T-helper 2 cell treated with Interferon-gamma antibody and Interleukin-4, amounts not matched to agents 5 μg/mL and 100 μg/mL, for 36 hours (primary cell): ENCODE measurements around the gene SYT17.

Experiments
- DNase-seq: peaks from one replicate; pipeline ENCODE4 v3.0.0; 2021; ENCODE audit warnings: low spot score
- H3K27ac Mint-ChIP-seq: one replicate; pipeline ENCODE4 v1.8.0; 2021; ENCODE audit warnings: mild to moderate bottlenecking, mixed read lengths
- H3K27me3 Mint-ChIP-seq: one replicate; pipeline ENCODE4 v1.8.0; 2021; ENCODE audit warnings: low read depth, mixed read lengths
- H3K36me3 Mint-ChIP-seq: one replicate; pipeline ENCODE4 v1.8.0; 2021; ENCODE audit warnings: low read depth, mixed read lengths
- H3K4me1 Mint-ChIP-seq: one replicate; pipeline ENCODE4 v1.8.0; 2021; ENCODE audit warnings: low read depth, mixed read lengths
- H3K4me3 Mint-ChIP-seq: one replicate; pipeline ENCODE4 v1.8.0; 2022; ENCODE audit warnings: mild to moderate bottlenecking, moderate library complexity, mixed read lengths
- H3K9me3 Mint-ChIP-seq: one replicate; pipeline ENCODE4 v1.8.0; 2021; ENCODE audit warnings: mixed read lengths

The SYT17 gene, protein sequence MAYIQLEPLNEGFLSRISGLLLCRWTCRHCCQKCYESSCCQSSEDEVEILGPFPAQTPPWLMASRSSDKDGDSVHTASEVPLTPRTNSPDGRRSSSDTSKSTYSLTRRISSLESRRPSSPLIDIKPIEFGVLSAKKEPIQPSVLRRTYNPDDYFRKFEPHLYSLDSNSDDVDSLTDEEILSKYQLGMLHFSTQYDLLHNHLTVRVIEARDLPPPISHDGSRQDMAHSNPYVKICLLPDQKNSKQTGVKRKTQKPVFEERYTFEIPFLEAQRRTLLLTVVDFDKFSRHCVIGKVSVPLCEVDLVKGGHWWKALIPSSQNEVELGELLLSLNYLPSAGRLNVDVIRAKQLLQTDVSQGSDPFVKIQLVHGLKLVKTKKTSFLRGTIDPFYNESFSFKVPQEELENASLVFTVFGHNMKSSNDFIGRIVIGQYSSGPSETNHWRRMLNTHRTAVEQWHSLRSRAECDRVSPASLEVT

DNA sequence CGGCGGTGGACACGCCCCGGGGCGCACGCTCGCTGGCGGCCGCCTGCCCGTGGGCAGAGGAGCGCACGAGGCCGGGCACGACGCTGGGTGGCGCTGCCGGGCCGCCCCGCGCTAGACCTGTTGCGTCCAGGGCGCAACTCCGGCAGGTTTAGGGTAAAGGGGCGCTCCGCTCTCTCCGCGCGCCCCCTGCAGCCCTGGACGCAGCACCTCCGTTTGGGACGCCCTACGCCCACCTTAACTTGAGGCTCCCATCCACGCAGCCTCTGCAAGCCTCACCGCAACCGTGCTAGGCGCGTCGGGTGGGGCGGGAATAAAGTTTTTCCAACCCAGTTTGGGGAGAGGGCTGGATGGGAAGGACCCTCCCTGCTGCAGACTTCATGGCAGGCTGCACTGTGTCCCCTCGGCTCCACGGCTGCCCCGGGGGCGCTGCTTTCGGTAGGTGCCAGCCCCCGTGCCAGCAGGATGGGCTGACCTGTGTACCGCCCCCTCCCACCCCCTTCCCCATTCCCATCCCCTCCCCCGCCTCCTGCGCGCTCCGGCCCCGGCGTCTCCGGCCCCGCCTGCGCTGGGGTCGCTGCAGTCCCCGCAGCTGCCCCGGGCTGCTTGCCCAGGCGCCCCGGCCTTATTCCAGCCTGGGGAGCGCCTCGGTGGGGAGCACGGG, at the start of gene SYT17:
TSS of gene SYT17 (plus strand) at position 531 of the 661 bp plus-strand sequence. CDS start 407 bp downstream, outside the sequence.
- Mint-ChIP-seq H3K9me3 (peaks cover 6% of the 10 kb centered on the region), H3K27ac (no peak within 1 kb of the TSS), H3K36me3 (no peaks in the 10 kb centered on the region), H3K27me3 (peaks cover 32% of the 10 kb centered on the region), H3K4me1 (no peaks in the 10 kb centered on the region), H3K4me3 (peak within 1 kb of the TSS; percentile 52)
- DNase-seq, result peak; percentile 71

DNA sequence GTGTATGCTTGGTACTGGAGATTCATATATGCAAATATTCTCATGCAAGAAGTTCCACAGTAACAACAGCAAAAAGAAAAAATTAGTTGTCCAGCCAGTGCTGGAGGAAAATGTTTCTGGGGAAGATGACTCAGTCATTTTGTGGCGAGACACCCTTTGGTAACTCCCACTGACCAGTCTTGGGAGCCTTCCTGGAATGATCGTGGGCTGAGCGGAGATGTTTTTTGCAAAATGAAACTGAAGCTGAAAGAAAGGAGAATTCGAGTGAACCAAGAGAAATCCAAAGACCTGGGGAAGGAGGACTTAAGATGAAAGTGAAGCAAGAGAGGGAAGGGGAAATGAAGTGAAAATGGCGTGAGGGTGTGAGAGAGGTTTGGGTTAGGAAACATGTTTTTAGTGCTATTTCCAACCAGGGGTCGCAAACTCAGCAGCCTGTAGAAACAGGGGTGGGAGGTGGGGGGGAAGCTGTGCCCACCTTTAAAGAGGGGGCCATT, 49.1 kb upstream of the SYT17 start:
- Mint-ChIP-seq H3K4me3 (peak overlapping the region; percentile 82), H3K36me3 (peaks cover 22% of the 10 kb centered on the region), H3K9me3 (no peaks in the 10 kb centered on the region), H3K4me1 (peaks cover 38% of the 10 kb centered on the region), H3K27me3 (no peaks in the 10 kb centered on the region), H3K27ac (peak overlapping the region; percentile 89)
- DNase-seq, result peak; percentile 77

DNA sequence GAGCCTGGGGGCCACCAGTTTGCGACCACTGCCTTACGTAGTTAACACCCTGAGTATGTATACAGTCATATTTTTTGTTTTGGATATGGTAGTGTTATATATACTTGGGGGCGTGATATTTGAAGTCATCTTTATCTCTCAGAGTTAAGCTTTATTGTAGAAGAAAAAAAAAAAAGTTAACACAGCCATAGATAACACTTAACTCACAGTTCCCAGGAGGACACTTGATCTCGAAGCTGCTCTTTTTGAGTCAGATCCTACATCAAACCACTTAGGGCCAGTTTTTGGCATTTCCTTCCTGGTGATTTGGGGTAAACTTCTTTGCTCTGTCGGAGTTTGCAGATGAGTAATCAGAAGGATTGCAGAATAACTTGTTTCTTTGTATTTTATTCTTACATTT, 48.5 kb upstream of the SYT17 start:
- Mint-ChIP-seq H3K36me3 (peaks cover 24% of the 10 kb centered on the region), H3K4me1 (peaks cover 38% of the 10 kb centered on the region), H3K9me3 (peaks cover 1% of the 10 kb centered on the region), H3K27me3 (no peaks in the 10 kb centered on the region), H3K4me3 (peak overlapping the region; percentile 82), H3K27ac (peak overlapping the region; percentile 65)
- DNase-seq, result no peak

DNA sequence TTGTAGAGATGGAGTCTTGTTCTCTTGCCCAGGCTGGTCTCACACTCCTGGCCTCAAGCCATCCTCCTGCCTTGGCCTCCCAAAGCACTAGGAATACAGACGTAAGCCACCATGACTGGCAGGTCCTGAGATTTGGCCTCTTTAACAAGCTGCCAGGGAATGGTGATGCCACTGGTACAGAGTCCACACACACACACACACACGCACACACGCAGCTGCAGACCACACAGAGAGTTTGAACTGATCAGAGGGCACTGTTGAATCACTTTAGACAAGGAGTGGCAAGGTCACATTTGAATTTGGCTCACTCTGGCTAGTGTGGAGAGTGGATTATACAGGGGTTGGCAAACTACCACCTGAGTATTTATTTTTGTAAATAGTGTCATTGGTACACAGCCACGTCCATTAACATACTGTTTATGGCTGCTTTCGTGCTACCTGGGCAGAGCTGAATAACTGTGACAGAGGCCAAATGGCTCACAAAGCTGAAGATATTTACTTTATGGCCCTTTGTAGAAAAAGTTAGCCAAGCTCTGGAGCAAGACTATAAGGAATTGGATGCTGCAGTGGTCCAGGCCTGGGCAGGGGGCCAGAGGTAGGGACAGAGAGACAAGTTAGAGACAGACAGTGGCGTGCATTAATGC, 44.4 kb upstream of the SYT17 start:
- Mint-ChIP-seq H3K4me3 (no peak overlapping the region), H3K36me3 (peaks cover 28% of the 10 kb centered on the region)
- DNase-seq, result no peak

DNA sequence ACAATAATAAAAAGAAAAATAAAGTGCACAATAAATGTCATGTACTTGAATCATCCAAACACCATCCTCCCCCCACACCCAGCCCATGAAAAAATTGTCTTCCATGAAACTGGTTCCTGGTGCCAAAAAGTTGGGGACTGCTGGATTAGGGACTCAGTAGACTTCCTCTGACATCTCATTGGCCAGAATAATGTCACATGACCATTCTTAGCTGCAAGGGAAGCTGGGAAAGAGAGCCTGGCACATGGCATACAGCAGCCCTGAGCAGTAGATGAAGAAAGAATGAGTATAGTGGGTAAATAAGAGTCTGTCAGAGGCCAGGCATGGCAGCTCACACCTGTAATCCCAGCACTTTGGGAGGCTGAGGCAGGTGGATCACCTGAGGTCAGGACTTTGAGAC, 41.7 kb upstream of the SYT17 start:
- no peak overlapping the region for H3K4me3 Mint-ChIP-seq

More for the DNA sequence above, 44.4 kb upstream of the SYT17 start:
- H3K4me1 Mint-ChIP-seq, result peaks cover 30% of the 10 kb centered on the region
- no peaks in the 10 kb centered on the region for H3K27me3 Mint-ChIP-seq
- H3K9me3 Mint-ChIP-seq, result peaks cover 5% of the 10 kb centered on the region
- no peak overlapping the region for H3K27ac Mint-ChIP-seq

DNA sequence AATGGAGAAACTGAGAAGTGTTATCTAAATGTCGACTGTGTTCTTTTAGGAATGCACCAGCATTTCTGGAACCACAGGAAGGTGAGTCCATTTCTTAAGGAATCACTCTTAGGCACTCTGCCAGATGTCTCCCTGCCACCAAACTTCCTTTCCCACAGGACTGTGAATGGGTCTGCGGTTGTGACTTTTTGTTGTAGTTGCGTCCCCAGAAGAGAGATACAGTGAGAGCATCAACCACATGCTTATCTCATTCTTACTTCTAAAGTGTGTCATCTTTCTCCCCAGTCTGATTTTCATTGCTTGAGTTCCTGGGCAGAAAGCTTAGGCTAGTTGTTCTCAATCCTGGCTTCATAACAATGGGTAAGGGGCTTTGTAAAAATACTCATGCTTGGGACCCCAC, 40.8 kb upstream of the SYT17 start:
- no peaks in the 10 kb centered on the region for H3K27me3 Mint-ChIP-seq
- peaks cover 5% of the 10 kb centered on the region for H3K9me3 Mint-ChIP-seq
- peak; percentile 56 for DNase-seq
- peak overlapping the region; percentile 74 for H3K27ac Mint-ChIP-seq
- peak overlapping the region; percentile 39 for H3K4me3 Mint-ChIP-seq
- peaks cover 41% of the 10 kb centered on the region for H3K4me1 Mint-ChIP-seq
- peaks cover 16% of the 10 kb centered on the region for H3K36me3 Mint-ChIP-seq

More for the DNA sequence above, 41.7 kb upstream of the SYT17 start:
- H3K27me3 Mint-ChIP-seq, result no peaks in the 10 kb centered on the region
- H3K9me3 Mint-ChIP-seq, result peaks cover 5% of the 10 kb centered on the region
- no peak for DNase-seq
- no peak overlapping the region for H3K27ac Mint-ChIP-seq
- H3K4me1 Mint-ChIP-seq, result peaks cover 37% of the 10 kb centered on the region
- H3K36me3 Mint-ChIP-seq, result peaks cover 21% of the 10 kb centered on the region

DNA sequence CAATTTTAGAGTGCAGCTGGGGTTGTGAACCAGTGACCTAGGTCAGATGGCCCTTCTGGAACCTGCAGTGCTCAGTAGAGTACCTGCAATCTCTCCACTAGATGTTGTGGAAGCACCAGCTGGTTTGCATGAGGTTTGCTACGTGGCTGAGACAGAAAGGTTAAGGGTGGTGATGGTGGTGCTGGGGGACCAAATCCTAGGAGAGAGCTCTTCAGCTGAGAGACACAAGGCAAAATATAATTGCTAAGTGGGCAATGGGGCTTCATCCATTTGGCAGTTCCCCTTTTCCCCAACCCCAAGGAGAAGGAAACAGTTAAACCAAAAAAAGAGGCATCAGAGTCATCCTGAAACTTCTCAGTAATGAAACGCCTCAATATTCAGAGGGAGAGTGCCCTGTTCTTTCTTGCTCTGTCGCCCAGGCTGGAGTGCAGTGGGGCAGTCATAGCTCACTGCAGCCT, 40.3 kb upstream of the SYT17 start:
- peak; percentile 15 for DNase-seq
- H3K36me3 Mint-ChIP-seq, result peaks cover 12% of the 10 kb centered on the region
- peak overlapping the region; percentile 74 for H3K27ac Mint-ChIP-seq
- no peaks in the 10 kb centered on the region for H3K27me3 Mint-ChIP-seq
- H3K4me1 Mint-ChIP-seq, result peaks cover 42% of the 10 kb centered on the region
- H3K4me3 Mint-ChIP-seq, result peak overlapping the region; percentile 39
- peaks cover 5% of the 10 kb centered on the region for H3K9me3 Mint-ChIP-seq

DNA sequence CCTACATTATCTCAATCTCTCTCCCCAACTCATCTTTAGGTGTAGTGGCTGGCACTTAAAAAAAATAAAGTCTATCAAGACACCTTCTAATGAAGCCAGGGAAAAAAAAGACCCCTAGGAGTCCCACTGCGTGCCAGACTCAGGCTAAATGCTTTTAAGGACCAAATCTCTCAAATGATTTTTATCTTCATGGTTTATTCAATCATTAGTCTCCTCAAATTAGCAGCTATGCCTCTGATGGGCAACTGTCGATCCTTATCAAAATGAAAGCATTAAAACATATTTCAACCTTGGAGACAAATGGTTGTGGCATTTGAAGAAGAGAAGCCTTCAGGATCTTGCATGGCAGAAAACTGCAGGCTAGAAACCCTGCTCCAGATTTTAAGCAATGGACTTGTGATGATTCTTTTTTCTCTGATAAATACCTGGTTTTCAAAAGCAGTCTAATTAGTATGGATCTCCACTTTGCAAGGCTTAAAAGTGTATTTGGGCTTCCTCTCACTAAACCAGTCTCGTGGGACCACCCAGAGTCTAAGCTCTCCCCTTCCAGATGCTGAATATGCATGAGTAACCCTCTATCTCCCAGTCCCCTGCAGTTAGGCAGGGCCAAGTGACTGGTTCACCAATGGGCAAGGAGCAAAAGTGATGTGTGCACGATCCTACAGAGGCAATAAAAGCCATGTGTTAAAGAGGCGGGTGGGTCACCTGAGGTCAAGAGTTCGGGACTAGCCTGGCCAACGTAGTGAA, 39.4 kb upstream of the SYT17 start:
- peaks cover 5% of the 10 kb centered on the region for H3K9me3 Mint-ChIP-seq
- peak overlapping the region; percentile 17 for H3K27ac Mint-ChIP-seq
- peak overlapping the region; percentile 29 for H3K4me3 Mint-ChIP-seq
- peaks cover 11% of the 10 kb centered on the region for H3K36me3 Mint-ChIP-seq
- no peak for DNase-seq
- H3K4me1 Mint-ChIP-seq, result peaks cover 42% of the 10 kb centered on the region
- no peaks in the 10 kb centered on the region for H3K27me3 Mint-ChIP-seq

DNA sequence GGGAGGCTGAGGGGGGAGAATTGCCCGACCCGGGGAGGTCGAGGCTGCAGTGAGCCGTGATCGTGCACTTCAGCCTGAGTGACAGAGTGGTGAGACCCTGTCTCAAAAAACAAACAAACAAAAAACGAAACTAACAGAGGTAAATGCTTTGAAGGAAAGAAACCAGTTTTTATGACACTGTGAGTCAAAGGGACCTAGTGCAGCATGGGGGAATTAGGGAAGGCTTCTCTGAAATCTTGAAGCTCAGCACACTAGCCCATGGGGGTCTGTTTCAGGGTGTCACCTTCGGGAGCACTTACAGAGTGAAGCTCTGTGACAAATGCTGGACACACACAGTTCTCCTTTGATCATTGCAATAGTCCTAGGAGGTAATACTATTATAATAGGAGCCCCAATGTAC, 37.7 kb upstream of the SYT17 start:
- peak overlapping the region; percentile 64 for H3K4me3 Mint-ChIP-seq
- DNase-seq, result no peak
- no peaks in the 10 kb centered on the region for H3K27me3 Mint-ChIP-seq
- H3K9me3 Mint-ChIP-seq, result no peaks in the 10 kb centered on the region
- H3K4me1 Mint-ChIP-seq, result peaks cover 42% of the 10 kb centered on the region
- H3K36me3 Mint-ChIP-seq, result peaks cover 7% of the 10 kb centered on the region
- peak overlapping the region; percentile 76 for H3K27ac Mint-ChIP-seq

DNA sequence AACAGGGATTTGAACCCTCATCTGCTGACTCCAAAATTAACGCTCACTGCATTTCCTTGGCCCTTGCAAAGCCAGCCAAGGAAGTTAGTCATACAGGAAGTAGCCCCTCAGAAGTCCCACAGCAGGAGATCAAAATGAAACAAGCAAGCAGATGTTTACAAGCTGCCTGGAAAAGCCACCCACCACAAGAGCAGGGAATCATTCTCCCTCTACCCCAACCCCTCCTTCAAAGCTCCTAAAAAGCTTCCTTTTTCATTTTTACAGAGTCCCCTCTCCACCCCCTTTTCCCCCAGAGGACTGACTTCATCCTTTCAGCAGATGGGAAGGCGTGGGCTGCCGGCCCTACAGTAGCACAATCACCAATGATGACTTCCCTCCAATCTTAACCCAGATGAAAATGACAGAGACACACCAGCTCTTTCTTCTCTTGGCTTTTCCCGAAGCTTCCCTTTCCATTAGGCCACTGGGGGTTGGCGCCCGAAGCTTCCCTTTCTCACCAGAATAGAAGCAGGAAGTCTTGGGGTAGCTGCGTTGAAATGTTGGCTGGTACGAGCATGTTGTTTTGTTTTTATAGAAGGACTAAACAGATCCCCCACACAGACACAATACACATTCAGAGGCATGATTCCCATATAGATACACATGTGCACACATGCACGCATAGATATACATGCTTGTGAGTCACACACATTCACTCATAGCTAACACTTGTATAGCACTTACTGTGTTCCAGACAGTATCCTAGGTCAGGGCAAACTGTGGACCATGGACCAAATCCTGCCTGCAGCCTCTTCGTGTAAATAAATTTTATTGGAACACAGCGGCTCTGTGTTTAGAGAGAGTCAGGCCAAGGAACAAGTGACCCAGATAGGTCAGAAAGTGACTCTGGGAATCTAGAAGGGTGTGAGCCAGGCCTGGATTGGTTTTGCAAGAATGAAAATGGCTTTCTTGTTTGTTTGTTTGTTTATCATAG, 36.9 kb upstream of the SYT17 start:
- Mint-ChIP-seq H3K4me3 (peak overlapping the region; percentile 64), H3K9me3 (no peaks in the 10 kb centered on the region), H3K27me3 (no peaks in the 10 kb centered on the region), H3K36me3 (peaks cover 7% of the 10 kb centered on the region), H3K27ac (peak overlapping the region; percentile 76), H3K4me1 (peaks cover 42% of the 10 kb centered on the region)
- DNase-seq, result peak; percentile 17

DNA sequence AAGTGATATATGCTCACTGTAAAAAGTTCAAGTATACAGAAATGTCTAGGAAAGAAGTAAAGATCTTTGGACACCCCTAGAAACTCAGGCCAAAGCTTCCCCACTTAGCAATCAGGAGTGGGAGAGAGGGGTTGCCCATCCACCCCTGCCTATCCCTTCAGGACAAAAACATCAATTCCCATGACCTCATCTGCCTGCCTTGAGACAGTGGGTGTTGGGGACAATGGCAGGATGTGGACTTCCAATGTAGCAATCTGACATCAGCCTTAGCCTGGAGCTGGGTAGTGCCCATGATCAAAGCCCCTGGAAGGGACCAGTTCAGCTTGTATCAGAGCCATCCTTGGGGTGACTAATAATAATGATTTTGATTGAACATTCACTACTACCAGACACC, 36.2 kb upstream of the SYT17 start:
- H3K27ac Mint-ChIP-seq, result no peak overlapping the region
- H3K9me3 Mint-ChIP-seq, result no peaks in the 10 kb centered on the region

DNA sequence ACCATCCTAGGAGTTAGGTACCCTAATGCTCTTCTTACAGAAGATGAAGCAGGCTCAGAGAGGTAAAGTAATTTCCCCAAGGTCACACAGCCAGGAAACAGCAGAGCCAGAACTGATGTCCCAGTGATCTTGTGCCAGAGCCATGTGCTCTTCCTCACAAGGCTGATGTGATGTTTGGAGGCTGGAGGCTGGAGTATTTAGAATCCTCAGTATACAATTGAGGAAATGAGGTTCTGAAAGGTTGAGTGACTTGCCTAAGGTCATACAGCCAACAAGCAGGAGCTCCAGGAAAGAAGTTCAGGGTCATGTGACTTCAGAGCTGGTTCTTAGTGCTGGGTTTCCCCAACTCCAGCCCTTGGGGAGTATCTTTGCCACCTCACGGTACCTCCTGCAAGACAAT, 35.8 kb upstream of the SYT17 start:
- H3K4me1 Mint-ChIP-seq, result peaks cover 36% of the 10 kb centered on the region
- no peak for DNase-seq
- peaks cover under 1% of the 10 kb centered on the region for H3K36me3 Mint-ChIP-seq
- no peak overlapping the region for H3K4me3 Mint-ChIP-seq
- H3K9me3 Mint-ChIP-seq, result no peaks in the 10 kb centered on the region
- H3K27ac Mint-ChIP-seq, result no peak overlapping the region
- H3K27me3 Mint-ChIP-seq, result no peaks in the 10 kb centered on the region

More for the DNA sequence above, 36.2 kb upstream of the SYT17 start:
- Mint-ChIP-seq H3K4me3 (no peak overlapping the region), H3K4me1 (peaks cover 40% of the 10 kb centered on the region), H3K36me3 (peaks cover 4% of the 10 kb centered on the region), H3K27me3 (no peaks in the 10 kb centered on the region)
- no peak for DNase-seq
